GM12872 (cell line): ENCODE data around the gene MKNK2.
A peak's percentile ranks its signal among the peaks of the same experiment; 100 is the strongest.

Source experiments
- TF ChIP-seq, protein P1 (sequence below): IDR thresholded peaks from 3 replicates; pipeline ENCODE4 v1.5.1; 2011; ENCODE audit warnings: low read depth, mild to moderate bottlenecking, low read length, moderate library complexity; ENCODE audit not compliant: insufficient read depth

MKNK2 gene

DNA sequence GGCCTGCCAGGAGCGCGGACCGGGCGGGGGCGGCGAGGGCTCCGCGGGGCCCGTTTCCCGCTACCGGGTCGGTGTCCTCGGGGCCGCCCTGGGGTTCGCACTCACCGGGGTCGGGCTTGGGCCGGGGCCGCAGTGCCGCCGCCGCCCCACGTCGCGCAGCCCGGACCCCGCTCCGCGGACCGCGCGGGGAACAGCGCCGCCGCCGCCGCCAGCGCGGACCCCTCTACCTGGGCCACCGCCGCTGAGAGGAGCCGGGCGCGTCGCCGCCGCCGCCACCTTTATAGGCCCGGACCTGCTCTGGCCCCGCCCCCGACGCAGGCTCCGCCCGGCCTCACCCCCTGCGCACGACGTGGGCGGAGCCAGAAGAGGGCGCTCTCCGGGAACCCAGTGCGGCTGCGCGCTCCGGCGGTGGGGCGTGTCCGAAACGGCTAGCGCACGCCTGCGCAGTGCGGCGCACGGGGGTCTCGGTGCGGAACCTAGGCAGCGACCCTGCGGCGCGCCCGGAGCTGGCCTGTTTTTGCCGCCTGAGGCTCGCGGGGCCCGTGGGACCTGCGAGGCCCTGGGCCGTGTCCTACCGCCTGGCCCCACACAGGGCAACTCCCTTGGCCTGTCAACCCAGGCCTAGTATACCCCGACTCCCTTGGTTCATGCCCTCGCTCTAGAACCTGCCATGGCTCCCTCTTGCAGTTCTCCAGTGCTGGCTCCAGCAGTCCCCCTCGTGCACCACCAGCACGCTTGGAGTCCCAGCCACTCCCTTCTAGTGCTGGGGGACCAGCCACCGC is at the start of gene MKNK2:
Gene MKNK2 (minus strand): TSS at position 254 of the 782 bp plus-strand sequence. CDS start 393 bp downstream, outside the sequence.
- TF ChIP-seq, protein P1, sequence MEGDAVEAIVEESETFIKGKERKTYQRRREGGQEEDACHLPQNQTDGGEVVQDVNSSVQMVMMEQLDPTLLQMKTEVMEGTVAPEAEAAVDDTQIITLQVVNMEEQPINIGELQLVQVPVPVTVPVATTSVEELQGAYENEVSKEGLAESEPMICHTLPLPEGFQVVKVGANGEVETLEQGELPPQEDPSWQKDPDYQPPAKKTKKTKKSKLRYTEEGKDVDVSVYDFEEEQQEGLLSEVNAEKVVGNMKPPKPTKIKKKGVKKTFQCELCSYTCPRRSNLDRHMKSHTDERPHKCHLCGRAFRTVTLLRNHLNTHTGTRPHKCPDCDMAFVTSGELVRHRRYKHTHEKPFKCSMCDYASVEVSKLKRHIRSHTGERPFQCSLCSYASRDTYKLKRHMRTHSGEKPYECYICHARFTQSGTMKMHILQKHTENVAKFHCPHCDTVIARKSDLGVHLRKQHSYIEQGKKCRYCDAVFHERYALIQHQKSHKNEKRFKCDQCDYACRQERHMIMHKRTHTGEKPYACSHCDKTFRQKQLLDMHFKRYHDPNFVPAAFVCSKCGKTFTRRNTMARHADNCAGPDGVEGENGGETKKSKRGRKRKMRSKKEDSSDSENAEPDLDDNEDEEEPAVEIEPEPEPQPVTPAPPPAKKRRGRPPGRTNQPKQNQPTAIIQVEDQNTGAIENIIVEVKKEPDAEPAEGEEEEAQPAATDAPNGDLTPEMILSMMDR: peak; percentile 52; the same call in 2 of the 3 replicates

DNA sequence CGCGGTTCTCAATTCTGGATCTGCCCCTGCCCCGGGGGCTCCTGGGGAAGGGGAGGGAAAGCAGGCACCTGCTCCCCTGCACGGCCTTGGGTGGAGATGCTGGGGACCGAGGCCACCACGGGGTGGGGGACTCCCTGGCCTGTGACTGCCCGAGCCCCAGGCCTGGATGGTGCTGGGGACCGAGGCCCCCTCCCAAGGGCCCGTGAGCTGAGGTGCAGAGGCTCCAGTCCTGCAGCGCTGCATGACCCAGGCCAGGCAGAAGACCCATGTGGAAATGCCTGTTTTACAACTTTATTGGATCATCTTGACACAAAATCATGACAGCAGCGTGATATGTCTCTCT is 49.6 kb upstream of the MKNK2 start:
- TF ChIP-seq, protein P1: no peak

- TF ChIP-seq, protein P1: no peak
These were observed 49.1 kb upstream of the MKNK2 start for GRCh38 chr19:2099937-2100718.

GRCh38 chr19:2099054-2099501 is 48.0 kb upstream of the MKNK2 start:
- TF ChIP-seq, protein P1: no peak

- TF ChIP-seq, protein P1: no peak
These were observed 46.9 kb upstream of the MKNK2 start for GRCh38 chr19:2097886-2098327.

GRCh38 chr19:2097203-2097885 is 46.3 kb upstream of the MKNK2 start:
- TF ChIP-seq, protein P1: no peak
